Measurements from ENCODE around the gene ZNF384.
A peak's percentile ranks its signal among the peaks of the same experiment; 100 is the strongest.
"Not testable (repeated sequence)": the region's sequence is repeated elsewhere in the genome, so short reads cannot be mapped to it uniquely, and the experiment has no call there.

ZNF384 gene

DNA sequence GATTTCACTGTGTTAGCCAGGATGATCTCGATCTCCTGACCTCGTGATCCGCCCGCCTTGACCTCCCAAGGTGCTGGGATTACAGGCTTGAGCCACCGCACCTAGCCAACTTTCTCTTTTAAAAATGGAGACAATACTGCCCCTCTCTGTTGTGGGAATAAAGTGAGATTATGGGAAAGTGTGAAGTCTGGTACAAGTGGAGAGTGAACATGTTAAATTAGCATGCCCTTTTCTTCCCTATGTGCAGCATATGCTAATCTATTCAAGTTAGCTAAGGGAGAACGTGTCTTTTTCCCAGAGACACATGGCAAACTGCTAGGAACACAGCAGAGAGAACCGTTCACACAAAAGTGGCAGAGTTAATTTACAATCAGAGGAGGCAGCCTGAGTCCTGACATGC, 36.2 kb upstream of the ZNF384 start:
- in situ Hi-C loops (cut with HindIII; ENCODE audit: low sequenced_read_pairs): no loop called here
- DNase-seq (ENCODE audit: low read depth, low spot score): no peak
- TF ChIP-seq, protein P1, sequence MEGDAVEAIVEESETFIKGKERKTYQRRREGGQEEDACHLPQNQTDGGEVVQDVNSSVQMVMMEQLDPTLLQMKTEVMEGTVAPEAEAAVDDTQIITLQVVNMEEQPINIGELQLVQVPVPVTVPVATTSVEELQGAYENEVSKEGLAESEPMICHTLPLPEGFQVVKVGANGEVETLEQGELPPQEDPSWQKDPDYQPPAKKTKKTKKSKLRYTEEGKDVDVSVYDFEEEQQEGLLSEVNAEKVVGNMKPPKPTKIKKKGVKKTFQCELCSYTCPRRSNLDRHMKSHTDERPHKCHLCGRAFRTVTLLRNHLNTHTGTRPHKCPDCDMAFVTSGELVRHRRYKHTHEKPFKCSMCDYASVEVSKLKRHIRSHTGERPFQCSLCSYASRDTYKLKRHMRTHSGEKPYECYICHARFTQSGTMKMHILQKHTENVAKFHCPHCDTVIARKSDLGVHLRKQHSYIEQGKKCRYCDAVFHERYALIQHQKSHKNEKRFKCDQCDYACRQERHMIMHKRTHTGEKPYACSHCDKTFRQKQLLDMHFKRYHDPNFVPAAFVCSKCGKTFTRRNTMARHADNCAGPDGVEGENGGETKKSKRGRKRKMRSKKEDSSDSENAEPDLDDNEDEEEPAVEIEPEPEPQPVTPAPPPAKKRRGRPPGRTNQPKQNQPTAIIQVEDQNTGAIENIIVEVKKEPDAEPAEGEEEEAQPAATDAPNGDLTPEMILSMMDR (IDR thresholded peaks at IDR 0.05; ENCODE audit: low read depth, low read length): no peak
- no peak overlapping the region for H3K4me3 ChIP-seq (ENCODE audit: low read depth, low read length)

DNA sequence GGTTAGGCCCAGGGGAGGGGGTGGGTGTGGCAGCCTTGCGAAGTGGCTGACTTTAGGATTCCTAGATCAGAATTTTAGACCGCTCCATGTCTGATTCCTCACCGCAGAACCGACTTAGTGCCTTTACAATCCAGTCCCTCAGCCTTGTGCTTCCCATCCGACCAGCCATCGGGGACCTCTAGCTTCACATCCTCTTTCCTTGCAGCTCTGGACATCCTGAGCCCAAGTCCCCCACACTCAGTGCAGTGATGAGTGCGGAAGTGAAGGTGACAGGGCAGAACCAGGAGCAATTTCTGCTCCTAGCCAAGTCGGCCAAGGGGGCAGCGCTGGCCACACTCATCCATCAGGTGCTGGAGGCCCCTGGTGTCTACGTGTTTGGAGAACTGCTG, 35.2 kb upstream of the ZNF384 start:
- DNase-seq (ENCODE audit: low read depth, low spot score): peak; percentile 13
- peak overlapping the region; percentile 70 for H3K4me3 ChIP-seq (ENCODE audit: low read depth, low read length)
- TF ChIP-seq, protein P1 (IDR thresholded peaks at IDR 0.05; ENCODE audit: low read depth, low read length): no peak
- in situ Hi-C loops (cut with HindIII; ENCODE audit: low sequenced_read_pairs): no loop called here

DNA sequence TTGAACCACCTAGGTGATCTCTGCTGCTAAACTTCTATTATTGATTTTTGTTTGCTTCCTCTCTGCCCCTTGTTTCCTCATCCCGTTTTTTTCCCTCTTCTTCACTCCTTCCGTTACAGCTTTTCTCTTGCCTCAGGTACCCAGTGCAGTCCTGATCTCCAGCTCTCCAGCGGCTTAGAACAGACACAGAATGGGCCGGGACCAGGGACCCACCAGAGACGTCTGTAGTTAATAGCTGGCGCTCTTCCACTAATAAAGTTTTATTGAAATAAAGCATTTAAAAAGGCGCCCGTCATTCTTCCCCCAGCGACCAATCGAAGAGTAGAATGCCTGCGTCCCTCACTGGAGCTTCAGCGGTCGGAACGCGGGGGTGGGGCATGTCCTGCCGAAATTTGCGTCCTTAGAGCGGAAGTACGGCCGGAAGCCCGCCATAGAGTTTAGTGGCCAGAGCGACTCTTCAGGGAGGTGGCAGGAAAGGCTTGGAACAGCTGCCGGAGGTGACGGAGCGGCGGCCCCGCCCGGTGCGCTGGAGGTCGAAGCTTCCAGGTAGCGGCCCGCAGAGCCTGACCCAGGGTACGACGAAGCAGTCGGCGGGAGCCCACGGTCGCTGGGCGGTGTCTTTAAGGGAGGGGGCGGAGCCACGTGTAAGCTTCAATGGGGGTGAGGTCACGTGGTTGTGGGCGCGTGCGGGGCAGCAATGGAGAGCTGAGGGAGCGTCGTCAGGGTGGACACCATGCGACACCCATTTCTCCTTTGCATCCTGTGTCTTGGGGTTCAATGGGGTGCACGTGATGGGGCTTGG, 34.6 kb upstream of the ZNF384 start, which contains the start of gene COPS7A:
Gene COPS7A (plus strand): TSS at position 440 of the 802 bp plus-strand sequence. CDS start 611 bp downstream, outside the sequence.
- in situ Hi-C loops (cut with HindIII; ENCODE audit: low sequenced_read_pairs): no loop called here
- H3K4me3 ChIP-seq (ENCODE audit: low read depth, low read length): peak within 1 kb of the TSS; percentile 70
- peak; percentile 99 for DNase-seq (ENCODE audit: low read depth, low spot score)
- TF ChIP-seq, protein P1 (IDR thresholded peaks at IDR 0.05; ENCODE audit: low read depth, low read length): no peak

DNA sequence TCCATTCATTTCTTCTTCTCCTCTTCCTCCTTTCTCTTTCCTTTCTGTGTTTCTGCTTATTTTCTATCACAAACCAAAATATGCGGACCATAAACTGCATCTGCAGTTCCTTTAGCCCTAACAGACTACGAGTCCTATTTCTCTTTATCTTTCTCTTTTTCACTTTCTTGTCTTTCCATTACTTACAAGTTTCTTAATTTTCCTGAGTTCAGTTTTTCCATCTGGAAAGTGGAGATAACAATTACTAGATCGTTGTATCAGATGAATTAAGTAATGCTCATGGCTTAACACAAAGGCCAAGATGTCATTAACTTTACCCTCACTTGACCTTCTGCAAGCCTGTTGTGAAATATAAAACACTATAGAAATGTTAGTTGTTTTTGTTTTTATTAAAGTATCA, 33.7 kb upstream of the ZNF384 start:
- no peak for DNase-seq (ENCODE audit: low read depth, low spot score)
- H3K4me3 ChIP-seq (ENCODE audit: low read depth, low read length): no peak overlapping the region
- in situ Hi-C loops (cut with HindIII; ENCODE audit: low sequenced_read_pairs): no loop called here
- TF ChIP-seq, protein P1 (IDR thresholded peaks at IDR 0.05; ENCODE audit: low read depth, low read length): no peak

DNA sequence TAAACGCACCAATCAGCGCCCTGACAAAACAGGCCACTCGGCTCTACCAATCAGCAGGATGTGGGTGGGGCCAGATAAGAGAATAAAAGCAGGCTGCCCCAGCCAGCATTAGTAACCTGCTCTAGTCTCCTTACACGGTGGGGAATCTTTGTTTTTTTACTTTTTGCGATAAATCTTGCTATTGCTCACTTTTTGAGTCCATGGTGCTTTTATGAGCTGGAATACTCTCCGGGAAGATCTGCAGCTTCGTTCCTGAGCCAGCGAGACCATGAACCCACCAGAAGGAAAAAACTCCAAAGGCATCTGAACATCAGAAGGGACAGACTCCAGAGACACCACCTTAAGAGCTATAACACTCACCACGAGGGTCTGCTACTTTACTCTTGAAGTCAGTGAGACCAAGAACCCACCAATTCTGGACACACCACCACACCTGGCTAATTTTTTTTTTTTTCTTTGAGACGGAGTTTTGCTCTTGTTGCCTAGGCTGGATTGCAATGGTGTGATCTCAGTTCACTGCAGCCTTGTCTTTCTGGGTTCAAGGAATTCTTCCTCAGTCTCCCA, 27.8 kb upstream of the ZNF384 start:
- no peak for DNase-seq (ENCODE audit: low read depth, low spot score)
- TF ChIP-seq, protein P1 (IDR thresholded peaks at IDR 0.05; ENCODE audit: low read depth, low read length): no peak
- H3K4me3 ChIP-seq (ENCODE audit: low read depth, low read length): no peak overlapping the region
- in situ Hi-C loops (cut with HindIII; ENCODE audit: low sequenced_read_pairs): no loop called here

DNA sequence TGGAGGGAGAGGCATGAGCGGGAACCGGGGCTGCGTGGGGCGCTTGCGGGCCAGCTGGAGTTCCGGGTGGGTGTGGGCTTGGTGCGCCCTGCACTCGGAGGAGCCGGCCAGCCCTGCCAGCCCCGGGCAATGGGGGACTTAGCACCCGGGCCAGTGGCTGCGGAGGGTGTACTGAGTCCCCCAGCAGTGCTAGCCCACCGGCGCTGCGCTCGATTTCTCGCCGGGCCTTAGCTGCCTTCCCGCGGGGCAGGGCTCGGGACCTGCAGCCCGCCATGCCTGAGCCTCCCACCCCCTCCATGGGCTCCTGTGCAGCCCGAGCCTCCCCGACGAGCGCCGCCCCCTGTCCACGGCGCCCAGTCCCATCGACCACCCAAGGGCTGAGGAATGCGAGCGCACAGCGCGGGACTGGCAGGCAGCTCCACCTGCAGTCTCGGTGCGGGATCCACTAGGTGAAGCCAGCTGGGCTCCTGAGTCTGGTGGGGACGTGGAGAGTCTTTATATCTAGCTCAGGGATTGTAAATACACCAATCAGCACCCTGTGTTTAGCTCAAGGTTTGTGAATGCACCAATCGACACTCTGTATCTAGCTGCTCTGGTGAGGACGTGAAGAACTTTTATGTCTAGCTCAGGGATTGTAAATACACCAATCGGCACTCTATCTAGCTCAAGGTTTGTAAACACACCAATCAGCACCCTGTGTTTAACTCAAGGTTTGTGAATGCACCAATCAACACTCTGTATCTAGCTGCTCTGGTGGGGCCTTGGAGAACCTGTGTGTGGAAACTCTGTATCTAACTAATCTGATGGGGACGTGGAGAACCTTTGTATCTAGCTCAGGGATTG, 27.1 kb upstream of the ZNF384 start:
- H3K4me3 ChIP-seq (ENCODE audit: low read depth, low read length); in situ Hi-C loops (cut with HindIII; ENCODE audit: low sequenced_read_pairs); DNase-seq (ENCODE audit: low read depth, low spot score): not testable (repeated sequence)
